SK-N-MC (cell line): ENCODE results near the gene PXT1.

Experiments
- EZH2 ChIP-seq: fragments of 200-600 bp; sonication (generic); IDR thresholded peaks from one replicate; pipeline ENCODE4 v1.6.1; 2017; ENCODE audit warnings: antibody characterized with exemption
- POLR2AphosphoS5 ChIP-seq: IDR thresholded peaks from 2 replicates; pipeline ENCODE4 v1.6.1; 2012; ENCODE audit warnings: mild to moderate bottlenecking, low read depth, low read length, borderline replicate concordance

GRCh38 chr6:36389353-36389752 is 53.3 kb downstream of the PXT1 start:
- TF ChIP-seq POLR2AphosphoS5 (no peak), EZH2 (no peak)
